ENCODE results near the gene FLVCR2.

FLVCR2 gene

GRCh38 chr14:75565056-75565455, 13.4 kb upstream of the FLVCR2 start:
- Histone ChIP-seq H3K4me3 (ENCODE audit: insufficient read length, low read depth) (no peak overlapping the region), H3K4me1 (ENCODE audit: insufficient read depth, insufficient read length) (no peaks in the 10 kb centered on the region), H3K9ac (ENCODE audit: insufficient read length, low read depth) (no peak overlapping the region), H3K27me3 (ENCODE audit: insufficient read depth, insufficient read length) (no peaks in the 10 kb centered on the region), H3K36me3 (ENCODE audit: insufficient read depth, insufficient read length, low read length) (no peaks in the 10 kb centered on the region), H3K9me3 (ENCODE audit: insufficient read depth, low read length) (no peaks in the 10 kb centered on the region)
- DNase-seq (ENCODE audit: low read depth, low spot score) = no peak
- TF ChIP-seq SUZ12 (IDR thresholded peaks at IDR 0.05; ENCODE audit: extremely low read depth, insufficient read depth, insufficient read length) (no peak), YY1 (IDR thresholded peaks at IDR 0.05; ENCODE audit: insufficient read depth, insufficient read length) (no peak), ZNF274 (IDR thresholded peaks at IDR 0.05; ENCODE audit: low read depth, low read length) (no peak)

GRCh38 chr14:75566321-75566720, 12.1 kb upstream of the FLVCR2 start:
- Histone ChIP-seq H3K36me3 (ENCODE audit: insufficient read depth, insufficient read length, low read length) (no peaks in the 10 kb centered on the region), H3K4me1 (ENCODE audit: insufficient read depth, insufficient read length) (no peaks in the 10 kb centered on the region), H3K27me3 (ENCODE audit: insufficient read depth, insufficient read length) (no peaks in the 10 kb centered on the region), H3K9me3 (ENCODE audit: insufficient read depth, low read length) (no peaks in the 10 kb centered on the region), H3K9ac (ENCODE audit: insufficient read length, low read depth) (no peak overlapping the region), H3K4me3 (ENCODE audit: insufficient read length, low read depth) (no peak overlapping the region)
- TF ChIP-seq YY1 (IDR thresholded peaks at IDR 0.05; ENCODE audit: insufficient read depth, insufficient read length) (no peak), ZNF274 (IDR thresholded peaks at IDR 0.05; ENCODE audit: low read depth, low read length) (no peak), SUZ12 (IDR thresholded peaks at IDR 0.05; ENCODE audit: extremely low read depth, insufficient read depth, insufficient read length) (no peak)
- DNase-seq (ENCODE audit: low read depth, low spot score) = no peak

- H3K36me3 ChIP-seq (ENCODE audit: insufficient read depth, insufficient read length, low read length) = no peaks in the 10 kb centered on the region
These were observed 11.7 kb upstream of the FLVCR2 start for GRCh38 chr14:75566752-75567151.

GRCh38 chr14:75568140-75568539, 10.3 kb upstream of the FLVCR2 start:
- DNase-seq (ENCODE audit: low read depth, low spot score) = no peak
- TF ChIP-seq SUZ12 (IDR thresholded peaks at IDR 0.05; ENCODE audit: extremely low read depth, insufficient read depth, insufficient read length) = no peak
- no peak for TF ChIP-seq ZNF274 (IDR thresholded peaks at IDR 0.05; ENCODE audit: low read depth, low read length)
- Histone ChIP-seq H3K27me3 (ENCODE audit: insufficient read depth, insufficient read length) (no peaks in the 10 kb centered on the region), H3K9me3 (ENCODE audit: insufficient read depth, low read length) (no peaks in the 10 kb centered on the region), H3K4me1 (ENCODE audit: insufficient read depth, insufficient read length) (no peaks in the 10 kb centered on the region), H3K9ac (ENCODE audit: insufficient read length, low read depth) (no peak overlapping the region), H3K4me3 (ENCODE audit: insufficient read length, low read depth) (no peak overlapping the region), H3K36me3 (ENCODE audit: insufficient read depth, insufficient read length, low read length) (no peaks in the 10 kb centered on the region)

More at GRCh38 chr14:75566752-75567151, 11.7 kb upstream of the FLVCR2 start:
- Histone ChIP-seq H3K9me3 (ENCODE audit: insufficient read depth, low read length) (no peaks in the 10 kb centered on the region), H3K27me3 (ENCODE audit: insufficient read depth, insufficient read length) (no peaks in the 10 kb centered on the region), H3K4me3 (ENCODE audit: insufficient read length, low read depth) (no peak overlapping the region), H3K9ac (ENCODE audit: insufficient read length, low read depth) (no peak overlapping the region), H3K4me1 (ENCODE audit: insufficient read depth, insufficient read length) (no peaks in the 10 kb centered on the region)
- DNase-seq (ENCODE audit: low read depth, low spot score) = no peak
- TF ChIP-seq SUZ12 (IDR thresholded peaks at IDR 0.05; ENCODE audit: extremely low read depth, insufficient read depth, insufficient read length) (no peak), YY1 (IDR thresholded peaks at IDR 0.05; ENCODE audit: insufficient read depth, insufficient read length) (no peak), ZNF274 (IDR thresholded peaks at IDR 0.05; ENCODE audit: low read depth, low read length) (no peak)

GRCh38 chr14:75568791-75569190, 9.6 kb upstream of the FLVCR2 start:
- Histone ChIP-seq H3K9ac (ENCODE audit: insufficient read length, low read depth) (no peak overlapping the region), H3K4me3 (ENCODE audit: insufficient read length, low read depth) (no peak overlapping the region), H3K27me3 (ENCODE audit: insufficient read depth, insufficient read length) (no peaks in the 10 kb centered on the region), H3K9me3 (ENCODE audit: insufficient read depth, low read length) (no peaks in the 10 kb centered on the region), H3K4me1 (ENCODE audit: insufficient read depth, insufficient read length) (no peaks in the 10 kb centered on the region), H3K36me3 (ENCODE audit: insufficient read depth, insufficient read length, low read length) (no peaks in the 10 kb centered on the region)
- DNase-seq (ENCODE audit: low read depth, low spot score) = no peak
- TF ChIP-seq SUZ12 (IDR thresholded peaks at IDR 0.05; ENCODE audit: extremely low read depth, insufficient read depth, insufficient read length) (no peak), ZNF274 (IDR thresholded peaks at IDR 0.05; ENCODE audit: low read depth, low read length) (no peak), YY1 (IDR thresholded peaks at IDR 0.05; ENCODE audit: insufficient read depth, insufficient read length) (no peak)

GRCh38 chr14:75570797-75571196, 7.6 kb upstream of the FLVCR2 start:
- Histone ChIP-seq H3K27me3 (ENCODE audit: insufficient read depth, insufficient read length) (no peaks in the 10 kb centered on the region), H3K4me1 (ENCODE audit: insufficient read depth, insufficient read length) (no peaks in the 10 kb centered on the region), H3K4me3 (ENCODE audit: insufficient read length, low read depth) (no peak overlapping the region), H3K9ac (ENCODE audit: insufficient read length, low read depth) (no peak overlapping the region), H3K36me3 (ENCODE audit: insufficient read depth, insufficient read length, low read length) (no peaks in the 10 kb centered on the region), H3K9me3 (ENCODE audit: insufficient read depth, low read length) (no peaks in the 10 kb centered on the region)
- DNase-seq (ENCODE audit: low read depth, low spot score) = no peak
- TF ChIP-seq YY1 (IDR thresholded peaks at IDR 0.05; ENCODE audit: insufficient read depth, insufficient read length) (no peak), ZNF274 (IDR thresholded peaks at IDR 0.05; ENCODE audit: low read depth, low read length) (no peak), SUZ12 (IDR thresholded peaks at IDR 0.05; ENCODE audit: extremely low read depth, insufficient read depth, insufficient read length) (no peak)

GRCh38 chr14:75572104-75572503, 6.3 kb upstream of the FLVCR2 start:
- DNase-seq (ENCODE audit: low read depth, low spot score) = no peak
- no peaks in the 10 kb centered on the region for H3K36me3 ChIP-seq (ENCODE audit: insufficient read depth, insufficient read length, low read length)
- no peak overlapping the region for H3K9ac ChIP-seq (ENCODE audit: insufficient read length, low read depth)
- H3K4me1 ChIP-seq (ENCODE audit: insufficient read depth, insufficient read length) = no peaks in the 10 kb centered on the region
- H3K4me3 ChIP-seq (ENCODE audit: insufficient read length, low read depth) = no peak overlapping the region
- TF ChIP-seq SUZ12 (IDR thresholded peaks at IDR 0.05; ENCODE audit: extremely low read depth, insufficient read depth, insufficient read length) (no peak), ZNF274 (IDR thresholded peaks at IDR 0.05; ENCODE audit: low read depth, low read length) (no peak)
- H3K9me3 ChIP-seq (ENCODE audit: insufficient read depth, low read length) = no peaks in the 10 kb centered on the region
- H3K27me3 ChIP-seq (ENCODE audit: insufficient read depth, insufficient read length) = no peaks in the 10 kb centered on the region

GRCh38 chr14:75577090-75577489, 1.3 kb upstream of the FLVCR2 start:
- Histone ChIP-seq H3K4me1 (ENCODE audit: insufficient read depth, insufficient read length) (peaks cover 2% of the 10 kb centered on the region), H3K4me3 (ENCODE audit: insufficient read length, low read depth) (no peak overlapping the region), H3K27me3 (ENCODE audit: insufficient read depth, insufficient read length) (no peaks in the 10 kb centered on the region), H3K36me3 (ENCODE audit: insufficient read depth, insufficient read length, low read length) (no peaks in the 10 kb centered on the region), H3K9me3 (ENCODE audit: insufficient read depth, low read length) (no peaks in the 10 kb centered on the region), H3K9ac (ENCODE audit: insufficient read length, low read depth) (no peak overlapping the region)
- DNase-seq (ENCODE audit: low read depth, low spot score) = no peak
- TF ChIP-seq ZNF274 (IDR thresholded peaks at IDR 0.05; ENCODE audit: low read depth, low read length) = no peak
- no peak for TF ChIP-seq SUZ12 (IDR thresholded peaks at IDR 0.05; ENCODE audit: extremely low read depth, insufficient read depth, insufficient read length)
- no peak for TF ChIP-seq YY1 (IDR thresholded peaks at IDR 0.05; ENCODE audit: insufficient read depth, insufficient read length)

Data from NT2/D1 (cell line).